Measurements from ENCODE around the gene HS3ST4.
"Not testable (repeated sequence)": the region's sequence is repeated elsewhere in the genome, so short reads cannot be mapped to it uniquely, and the experiment has no call there.

Gene HS3ST4

DNA sequence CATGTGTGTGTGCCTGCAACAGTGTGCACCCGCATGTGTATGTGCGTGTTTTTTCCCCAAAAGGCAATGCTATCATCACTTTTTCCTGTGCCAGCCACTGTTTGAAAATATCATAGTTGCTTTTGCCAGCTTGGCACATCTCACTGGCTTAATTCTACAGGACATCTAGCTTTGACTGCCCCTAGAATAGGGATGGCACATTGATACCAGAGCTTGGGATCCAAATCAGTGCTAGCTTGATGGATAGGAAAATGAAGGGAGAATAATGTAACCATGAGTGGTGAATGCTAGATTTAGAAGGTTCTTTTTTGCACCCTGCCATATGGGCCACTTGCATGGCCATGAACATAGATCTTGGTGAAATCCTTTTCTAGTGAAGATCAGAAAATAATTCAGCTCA is 72.7 kb downstream of the HS3ST4 start:
- H3K36me3 Mint-ChIP-seq (ENCODE audit: low read depth): no peaks in the 10 kb centered on the region
- H3K27ac Mint-ChIP-seq: no peak overlapping the region
- H3K4me1 Mint-ChIP-seq (ENCODE audit: low read depth): no peaks in the 10 kb centered on the region
- no peak overlapping the region for H3K4me3 Mint-ChIP-seq
- H3K27me3 Mint-ChIP-seq (ENCODE audit: low read depth): no peaks in the 10 kb centered on the region
- H3K9me3 Mint-ChIP-seq: no peaks in the 10 kb centered on the region

DNA sequence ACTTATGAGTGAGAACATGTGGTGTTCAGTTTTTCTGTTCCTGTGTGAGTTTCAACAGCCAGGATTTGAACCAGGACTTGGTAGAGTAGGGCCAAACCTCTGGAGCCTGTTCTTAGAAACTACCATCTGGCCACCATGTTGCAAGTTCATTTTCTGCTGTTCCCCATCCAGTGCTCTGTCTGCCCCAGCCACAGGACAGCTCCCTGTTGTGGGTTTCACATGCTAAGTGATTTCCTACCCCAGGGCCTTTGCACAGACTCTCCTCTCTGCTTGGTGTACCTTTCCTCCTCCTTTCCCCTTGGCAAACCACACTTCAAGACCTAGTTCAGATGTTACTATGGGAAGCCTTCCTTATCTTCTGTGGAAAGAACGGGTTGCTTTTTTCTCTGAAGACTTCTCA is 79.5 kb downstream of the HS3ST4 start:
- Mint-ChIP-seq H3K4me1 (ENCODE audit: low read depth) (no peaks in the 10 kb centered on the region), H3K4me3 (no peak overlapping the region), H3K27ac (no peak overlapping the region), H3K9me3 (no peaks in the 10 kb centered on the region), H3K27me3 (ENCODE audit: low read depth) (no peaks in the 10 kb centered on the region), H3K36me3 (ENCODE audit: low read depth) (no peaks in the 10 kb centered on the region)

DNA sequence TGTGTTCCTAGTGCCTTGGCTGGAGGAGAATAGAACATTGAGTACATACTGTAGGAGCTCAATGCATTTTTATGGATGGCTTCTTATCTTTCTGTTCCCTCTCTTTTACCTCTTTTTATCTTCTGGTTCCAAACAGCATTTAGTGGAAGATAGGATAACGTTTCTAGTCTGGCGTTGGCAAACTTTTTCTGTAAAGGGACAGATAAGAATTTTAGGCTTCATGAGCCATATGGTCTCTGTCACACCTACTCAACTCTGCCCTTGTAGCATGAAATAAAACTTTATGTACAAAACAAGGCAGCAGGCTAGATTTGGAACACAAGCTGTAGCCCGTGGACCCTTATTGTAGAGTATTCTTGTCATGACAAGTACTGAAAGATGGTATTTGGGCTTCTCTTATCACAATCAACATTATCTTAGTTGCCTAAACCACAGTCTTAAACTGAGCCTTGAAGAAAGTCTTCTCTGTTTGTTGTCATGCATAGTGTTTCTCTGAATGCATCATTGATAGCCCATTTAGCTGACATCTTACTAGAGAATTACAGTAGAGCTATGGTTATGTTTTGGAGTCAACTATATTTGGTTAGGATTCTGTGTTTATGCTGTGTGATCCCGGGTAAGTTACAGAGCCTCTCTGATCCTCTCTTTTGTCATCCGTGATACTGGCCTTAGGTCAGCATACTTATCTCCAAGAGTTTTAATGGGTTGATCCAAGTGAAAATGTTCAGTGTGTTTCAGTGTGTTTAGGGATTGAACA is 80.2 kb downstream of the HS3ST4 start:
- no peak overlapping the region for H3K4me3 Mint-ChIP-seq
- no peak overlapping the region for H3K27ac Mint-ChIP-seq
- no peaks in the 10 kb centered on the region for H3K27me3 Mint-ChIP-seq (ENCODE audit: low read depth)
- no peaks in the 10 kb centered on the region for H3K36me3 Mint-ChIP-seq (ENCODE audit: low read depth)
- H3K9me3 Mint-ChIP-seq: no peaks in the 10 kb centered on the region
- no peaks in the 10 kb centered on the region for H3K4me1 Mint-ChIP-seq (ENCODE audit: low read depth)

DNA sequence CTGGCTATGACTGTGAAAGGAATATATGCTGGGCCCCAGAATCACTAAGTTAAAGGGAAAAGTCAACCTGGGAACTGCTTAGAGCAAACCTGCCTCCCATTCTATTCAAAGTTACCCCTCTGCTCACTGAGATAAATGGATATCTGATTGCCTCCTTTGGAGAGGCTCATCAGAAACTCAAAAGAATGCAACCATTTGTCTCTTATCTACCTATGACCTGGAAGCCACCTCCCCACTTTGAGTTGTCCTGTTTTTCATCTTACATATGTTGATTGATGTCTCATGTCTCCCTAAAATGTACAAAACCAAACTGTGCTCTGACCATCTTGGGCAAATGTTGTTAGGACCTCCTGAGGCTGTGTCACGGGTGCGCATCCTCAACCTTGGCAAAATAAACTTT is 84.5 kb downstream of the HS3ST4 start:
- not testable (repeated sequence) for H3K9me3 Mint-ChIP-seq; H3K36me3 Mint-ChIP-seq (ENCODE audit: low read depth); H3K27me3 Mint-ChIP-seq (ENCODE audit: low read depth); H3K4me3 Mint-ChIP-seq; H3K27ac Mint-ChIP-seq; H3K4me1 Mint-ChIP-seq (ENCODE audit: low read depth)

DNA sequence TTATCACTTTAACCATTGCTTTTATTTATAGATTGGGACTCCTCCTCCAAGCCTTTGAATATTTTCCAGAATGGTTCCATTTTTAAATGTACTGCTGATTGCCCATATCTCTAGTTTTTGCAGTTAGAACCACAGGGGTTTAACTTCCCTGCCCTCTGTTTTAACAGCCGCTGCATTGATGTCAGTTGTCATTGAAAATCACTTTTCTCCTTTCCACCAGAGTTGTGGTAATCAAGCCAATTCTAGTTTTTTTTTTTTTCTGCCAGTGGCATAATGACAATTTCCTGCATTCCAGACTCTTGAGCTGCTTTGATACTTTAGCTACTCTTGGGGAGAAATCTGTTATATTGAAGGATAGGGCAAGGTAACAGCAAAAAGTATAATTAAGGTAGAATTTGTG is 91.5 kb downstream of the HS3ST4 start:
- H3K36me3 Mint-ChIP-seq (ENCODE audit: low read depth): no peaks in the 10 kb centered on the region
- H3K4me1 Mint-ChIP-seq (ENCODE audit: low read depth): no peaks in the 10 kb centered on the region
- no peak overlapping the region for H3K27ac Mint-ChIP-seq
- peaks cover 12% of the 10 kb centered on the region for H3K9me3 Mint-ChIP-seq
- no peaks in the 10 kb centered on the region for H3K27me3 Mint-ChIP-seq (ENCODE audit: low read depth)
- H3K4me3 Mint-ChIP-seq: no peak overlapping the region

DNA sequence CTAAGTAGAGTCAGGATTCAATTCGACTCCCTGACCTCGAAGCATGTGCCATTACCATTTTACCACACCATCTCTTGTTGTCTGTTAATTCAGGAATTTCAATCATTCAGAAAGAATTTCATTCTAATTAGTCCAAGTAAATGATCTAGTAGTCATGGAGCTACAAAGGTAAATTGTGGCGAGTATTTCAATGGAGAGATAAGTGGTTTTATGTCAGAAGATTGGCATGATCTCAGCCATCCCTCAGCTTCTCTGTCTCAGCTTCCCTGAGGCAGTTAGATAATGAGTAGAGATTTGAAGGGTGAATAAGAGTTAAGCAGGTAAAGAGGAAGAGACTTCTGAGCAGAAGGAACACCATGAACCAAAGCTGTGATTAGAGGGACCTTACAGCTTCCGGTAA is 93.6 kb downstream of the HS3ST4 start:
- Mint-ChIP-seq H3K36me3 (ENCODE audit: low read depth) (no peaks in the 10 kb centered on the region), H3K4me3 (no peak overlapping the region), H3K27me3 (ENCODE audit: low read depth) (no peaks in the 10 kb centered on the region), H3K9me3 (peaks cover 6% of the 10 kb centered on the region), H3K27ac (no peak overlapping the region), H3K4me1 (ENCODE audit: low read depth) (no peaks in the 10 kb centered on the region)

DNA sequence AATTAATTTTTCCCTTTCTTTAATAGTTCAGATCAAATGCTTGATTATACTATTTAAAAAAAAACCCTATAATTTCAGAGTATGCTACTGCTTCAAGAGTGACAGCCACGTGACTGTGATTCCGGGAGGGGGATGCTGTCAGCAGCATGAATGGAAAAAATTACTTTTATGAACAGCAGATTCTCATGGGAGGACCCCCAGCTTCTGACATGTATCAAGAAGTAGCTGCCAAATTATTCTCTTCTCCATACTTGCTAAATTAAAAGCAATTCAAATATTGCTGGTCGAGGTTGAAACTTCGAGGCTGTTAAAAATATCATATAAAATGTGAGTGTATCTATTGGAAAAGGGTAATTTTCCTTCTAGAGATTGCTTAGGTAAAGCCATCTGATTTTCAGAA is 95.0 kb downstream of the HS3ST4 start:
- Mint-ChIP-seq H3K4me1 (ENCODE audit: low read depth) (no peaks in the 10 kb centered on the region), H3K27ac (no peak overlapping the region), H3K9me3 (peaks cover 2% of the 10 kb centered on the region), H3K27me3 (ENCODE audit: low read depth) (no peaks in the 10 kb centered on the region), H3K4me3 (no peak overlapping the region), H3K36me3 (ENCODE audit: low read depth) (no peaks in the 10 kb centered on the region)

DNA sequence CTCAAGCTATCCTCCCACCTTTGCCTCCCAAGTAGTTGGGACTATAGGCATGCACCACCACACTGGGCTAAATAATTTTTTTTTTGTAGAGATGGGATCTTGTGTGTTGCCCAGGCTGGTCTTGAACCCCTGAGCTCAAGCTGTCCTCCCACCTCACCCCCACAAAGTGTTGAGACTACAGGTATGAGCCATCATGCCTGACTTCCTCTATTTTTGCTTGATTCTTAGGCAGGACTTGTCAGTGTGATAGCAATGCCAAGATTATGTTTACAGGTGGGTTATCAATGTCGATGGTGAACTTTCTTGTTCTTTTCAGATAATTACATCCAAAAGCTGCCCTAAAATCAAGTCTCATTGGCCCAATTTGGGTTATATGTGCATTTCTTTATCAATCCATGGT is 96.9 kb downstream of the HS3ST4 start:
- Mint-ChIP-seq H3K4me1 (ENCODE audit: low read depth) (no peaks in the 10 kb centered on the region), H3K27me3 (ENCODE audit: low read depth) (no peaks in the 10 kb centered on the region), H3K36me3 (ENCODE audit: low read depth) (no peaks in the 10 kb centered on the region), H3K27ac (no peak overlapping the region), H3K9me3 (no peaks in the 10 kb centered on the region), H3K4me3 (no peak overlapping the region)

DNA sequence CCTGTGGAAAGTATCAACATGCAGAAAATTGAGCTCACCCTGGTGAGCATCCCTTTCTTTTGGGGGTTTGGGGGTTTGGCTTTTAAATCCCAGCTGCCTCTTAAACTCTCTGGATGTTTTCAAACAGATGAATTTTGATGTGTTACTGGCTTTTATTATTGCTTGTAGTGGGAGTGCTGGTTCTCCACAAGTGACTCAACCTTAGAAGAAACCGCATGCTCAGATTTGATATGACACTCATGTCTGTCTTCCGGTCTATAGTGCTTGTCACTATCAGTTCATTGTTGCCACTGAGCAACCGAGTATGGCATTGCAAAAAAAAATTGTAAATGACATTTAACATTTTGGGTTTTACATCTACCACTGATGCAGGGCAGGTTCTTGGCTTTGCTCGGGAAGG is 104.5 kb downstream of the HS3ST4 start:
- Mint-ChIP-seq H3K4me3 (no peak overlapping the region), H3K4me1 (ENCODE audit: low read depth) (no peaks in the 10 kb centered on the region), H3K9me3 (no peaks in the 10 kb centered on the region), H3K27me3 (ENCODE audit: low read depth) (no peaks in the 10 kb centered on the region), H3K27ac (no peak overlapping the region), H3K36me3 (ENCODE audit: low read depth) (no peaks in the 10 kb centered on the region)

DNA sequence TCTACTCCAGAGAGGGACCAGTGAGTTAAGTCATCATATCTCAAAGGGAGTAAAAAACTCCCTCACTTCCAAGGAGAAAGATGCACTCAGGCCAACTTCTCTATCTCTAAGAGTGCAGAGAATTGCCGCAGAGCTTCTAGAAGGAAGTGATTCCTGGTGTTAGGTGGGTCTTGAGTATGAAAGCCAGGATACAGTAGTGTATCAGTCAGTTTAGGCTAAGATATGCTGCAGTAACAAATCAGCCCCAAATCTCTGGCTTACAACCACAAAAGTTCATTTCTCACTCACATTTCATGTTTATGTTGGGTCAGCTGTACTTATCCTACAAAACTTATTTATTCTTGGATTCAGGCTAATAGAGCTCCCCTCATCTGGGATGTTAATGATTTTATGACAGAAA is 106.3 kb downstream of the HS3ST4 start:
- Mint-ChIP-seq H3K9me3 (no peaks in the 10 kb centered on the region), H3K4me1 (ENCODE audit: low read depth) (no peaks in the 10 kb centered on the region), H3K27me3 (ENCODE audit: low read depth) (no peaks in the 10 kb centered on the region), H3K27ac (no peak overlapping the region), H3K36me3 (ENCODE audit: low read depth) (no peaks in the 10 kb centered on the region), H3K4me3 (no peak overlapping the region)

DNA sequence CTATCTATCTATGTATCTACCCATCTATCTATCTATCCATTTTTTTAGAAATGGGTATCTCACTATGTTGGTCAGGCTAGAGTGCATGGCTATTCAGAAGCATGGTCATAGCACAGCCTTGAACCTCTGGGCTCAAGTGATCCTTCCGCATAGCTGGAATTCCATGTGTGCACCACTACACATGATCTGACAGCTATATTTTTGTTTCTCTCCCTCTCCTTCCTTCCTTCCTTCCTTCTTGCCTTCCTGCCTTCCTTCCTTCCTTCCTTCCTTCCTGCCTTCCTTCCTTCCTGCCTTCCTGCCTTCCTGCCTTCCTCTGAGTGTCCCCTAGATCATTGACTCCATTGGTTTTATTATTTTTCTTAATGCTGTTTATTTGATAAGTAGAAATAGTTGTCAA is 108.1 kb downstream of the HS3ST4 start:
- no peaks in the 10 kb centered on the region for H3K27me3 Mint-ChIP-seq (ENCODE audit: low read depth)
- no peaks in the 10 kb centered on the region for H3K9me3 Mint-ChIP-seq
- H3K36me3 Mint-ChIP-seq (ENCODE audit: low read depth): no peaks in the 10 kb centered on the region
- H3K4me1 Mint-ChIP-seq (ENCODE audit: low read depth): no peaks in the 10 kb centered on the region
- H3K4me3 Mint-ChIP-seq: no peak overlapping the region
- H3K27ac Mint-ChIP-seq: no peak overlapping the region

DNA sequence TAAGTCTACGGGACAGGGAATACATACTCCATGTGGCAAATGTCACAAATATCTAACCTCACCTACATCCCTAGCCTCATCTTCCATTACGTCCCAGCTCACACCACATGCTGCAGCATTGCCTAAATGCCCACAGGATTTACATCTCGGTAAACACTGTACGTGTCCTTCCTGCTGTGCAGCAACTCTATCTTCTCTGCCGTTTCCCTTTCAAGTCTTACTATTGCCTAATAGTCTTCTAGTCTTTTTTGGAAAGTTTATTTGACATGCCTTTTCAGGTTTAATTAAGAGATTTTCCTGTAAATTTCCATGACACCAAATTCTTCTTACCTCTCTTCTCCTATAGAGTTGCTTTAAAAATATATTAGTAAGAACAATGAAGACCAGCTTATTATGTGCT is 120.5 kb downstream of the HS3ST4 start:
- Mint-ChIP-seq H3K4me3 (no peak overlapping the region), H3K9me3 (no peaks in the 10 kb centered on the region), H3K36me3 (ENCODE audit: low read depth) (no peaks in the 10 kb centered on the region), H3K27ac (no peak overlapping the region), H3K4me1 (ENCODE audit: low read depth) (no peaks in the 10 kb centered on the region), H3K27me3 (ENCODE audit: low read depth) (no peaks in the 10 kb centered on the region)

DNA sequence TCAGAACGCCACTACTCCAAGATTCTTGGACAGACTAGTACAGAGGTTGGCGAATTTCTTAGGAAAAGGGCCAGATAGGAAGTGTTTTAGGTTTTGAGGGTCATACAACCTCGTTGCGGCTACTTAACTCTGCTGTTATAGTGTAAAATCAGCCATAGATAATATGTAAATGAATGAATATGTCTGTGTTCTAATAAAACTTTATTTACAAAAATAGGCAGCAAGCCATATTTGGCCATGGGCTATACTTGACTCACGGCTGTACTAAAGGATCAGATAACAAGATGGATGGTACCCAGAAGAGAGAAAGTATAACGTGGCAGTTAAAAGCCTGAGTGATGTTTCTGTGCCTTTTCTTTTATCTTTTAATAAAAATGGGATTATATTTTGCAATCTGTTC is 125.5 kb downstream of the HS3ST4 start:
- H3K9me3 Mint-ChIP-seq: no peaks in the 10 kb centered on the region
- no peaks in the 10 kb centered on the region for H3K36me3 Mint-ChIP-seq (ENCODE audit: low read depth)
- no peak overlapping the region for H3K27ac Mint-ChIP-seq
- H3K4me1 Mint-ChIP-seq (ENCODE audit: low read depth): no peaks in the 10 kb centered on the region
- H3K4me3 Mint-ChIP-seq: no peak overlapping the region
- no peaks in the 10 kb centered on the region for H3K27me3 Mint-ChIP-seq (ENCODE audit: low read depth)

DNA sequence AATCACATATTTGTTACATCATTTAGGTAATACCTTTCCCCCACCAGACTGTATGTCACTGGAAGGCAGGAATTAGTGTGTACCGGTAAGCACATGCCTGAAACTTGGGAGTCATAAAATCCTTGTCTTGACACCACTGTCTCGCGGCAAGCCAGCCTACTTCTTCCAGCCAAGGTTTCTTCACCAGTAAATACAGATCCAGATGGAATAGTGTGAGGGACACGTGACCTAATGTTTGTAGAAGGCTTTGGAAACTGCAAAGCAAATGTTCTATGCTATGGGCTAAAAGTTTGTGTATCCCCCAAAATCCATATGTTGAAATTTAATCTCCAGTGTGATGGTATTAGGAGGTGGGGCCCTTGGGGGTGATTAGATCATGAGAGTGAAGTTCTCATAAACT is 126.1 kb downstream of the HS3ST4 start:
- Mint-ChIP-seq H3K4me1 (ENCODE audit: low read depth) (no peaks in the 10 kb centered on the region), H3K36me3 (ENCODE audit: low read depth) (no peaks in the 10 kb centered on the region), H3K4me3 (no peak overlapping the region), H3K27ac (no peak overlapping the region), H3K9me3 (no peaks in the 10 kb centered on the region), H3K27me3 (ENCODE audit: low read depth) (no peaks in the 10 kb centered on the region)

DNA sequence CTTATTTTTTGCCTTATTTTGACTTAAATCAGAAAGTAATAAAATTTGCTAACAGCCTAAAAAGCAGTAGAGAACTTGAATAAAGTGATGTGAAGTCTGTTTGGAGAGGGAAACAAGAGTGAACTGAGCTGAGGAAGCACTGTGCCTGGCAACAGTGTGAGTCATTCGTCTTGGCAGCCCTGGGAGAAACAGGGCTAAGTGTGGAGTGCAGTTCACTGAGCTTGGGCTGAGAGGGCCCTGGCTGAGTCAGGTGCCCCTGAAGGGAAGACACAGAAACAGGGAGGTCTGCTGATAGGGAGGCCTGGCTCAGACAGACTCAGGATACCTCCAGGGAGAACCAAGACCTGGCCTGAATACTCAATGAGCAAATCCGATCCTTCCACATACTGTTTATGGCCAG is 132.1 kb downstream of the HS3ST4 start:
- H3K9me3 Mint-ChIP-seq: no peaks in the 10 kb centered on the region
- H3K27me3 Mint-ChIP-seq (ENCODE audit: low read depth): no peaks in the 10 kb centered on the region
- no peaks in the 10 kb centered on the region for H3K36me3 Mint-ChIP-seq (ENCODE audit: low read depth)
- no peak overlapping the region for H3K4me3 Mint-ChIP-seq
- no peaks in the 10 kb centered on the region for H3K4me1 Mint-ChIP-seq (ENCODE audit: low read depth)
- H3K27ac Mint-ChIP-seq: no peak overlapping the region

DNA sequence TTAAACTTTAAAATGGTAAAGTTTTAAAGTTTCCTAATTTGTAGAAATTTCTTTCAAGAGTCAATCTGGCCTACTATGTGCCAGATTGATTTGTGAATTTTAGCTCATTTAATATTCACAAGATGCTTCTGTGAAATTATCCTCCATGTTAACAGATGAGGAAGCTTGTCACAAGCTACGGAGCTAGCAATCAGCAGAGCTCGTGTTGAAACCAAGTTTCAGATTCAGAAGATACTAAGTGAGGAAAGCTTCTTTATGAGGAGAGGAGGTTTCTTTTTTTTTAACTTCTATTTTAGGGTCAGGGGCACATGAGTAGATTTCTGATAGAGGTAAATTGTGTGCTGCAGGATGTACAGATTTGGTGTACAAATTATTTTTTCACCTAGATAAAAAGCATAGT is 135.9 kb downstream of the HS3ST4 start:
- Mint-ChIP-seq H3K4me1 (ENCODE audit: low read depth) (no peaks in the 10 kb centered on the region), H3K27ac (no peak overlapping the region), H3K4me3 (no peak overlapping the region), H3K27me3 (ENCODE audit: low read depth) (no peaks in the 10 kb centered on the region), H3K36me3 (ENCODE audit: low read depth) (no peaks in the 10 kb centered on the region), H3K9me3 (no peaks in the 10 kb centered on the region)
